Neural progenitor cell (in vitro differentiated cells): ENCODE results near the gene ALDH1A3. TPM values are rescaled to one million over a fixed set of nuclear protein-coding genes. Genes with fewer than 3 reads are reported as not detected.

ENCODE experiments used
- DNase-seq: peaks from one replicate; pipeline ENCODE4 v3.0.0-alpha.2; 2016; ENCODE audit warnings: low spot score
- H2AFZ ChIP-seq: fragments of 200-600 bp; sonication (generic); replicated peaks from 2 replicates; pipeline ENCODE4 v1.6.1; 2016; ENCODE audit warnings: antibody characterized with exemption
- H3F3A ChIP-seq: fragments of 200-600 bp; sonication (generic); 2 replicates; pipeline ENCODE4 v1.6.1; 2016; ENCODE audit warnings: antibody characterized with exemption, low read depth
- H3K27ac ChIP-seq: fragments of 200-600 bp; sonication (generic); 2 replicates; pipeline ENCODE4 v1.5.1; 2016; ENCODE audit warnings: mild to moderate bottlenecking
- H3K27me3 ChIP-seq: fragments of 200-600 bp; sonication (generic); 2 replicates; pipeline ENCODE4 v1.6.1; 2016; ENCODE audit warnings: mild to moderate bottlenecking, moderate library complexity
- H3K36me3 ChIP-seq: fragments of 200-600 bp; sonication (generic); 2 replicates; pipeline ENCODE4 v1.5.1; 2016
- H3K4me1 ChIP-seq: fragments of 200-600 bp; sonication (generic); 2 replicates; pipeline ENCODE4 v1.6.1; 2016; ENCODE audit warnings: mixed run types
- H3K4me2 ChIP-seq: fragments of 200-600 bp; sonication (generic); 2 replicates; pipeline ENCODE4 v1.6.1; 2016
- H3K4me3 ChIP-seq: fragments of 200-600 bp; sonication (generic); 2 replicates; pipeline ENCODE4 v1.5.1; 2016
- H3K79me2 ChIP-seq: fragments of 200-600 bp; sonication (generic); 2 replicates; pipeline ENCODE4 v1.6.1; 2016; ENCODE audit warnings: low read depth
- H3K9ac ChIP-seq: fragments of 200-600 bp; sonication (generic); 2 replicates; pipeline ENCODE4 v1.6.1; 2016
- H3K9me3 ChIP-seq: fragments of 200-600 bp; sonication (generic); 2 replicates; pipeline ENCODE4 v1.5.1; 2016; ENCODE audit warnings: low read depth
- H4K20me1 ChIP-seq: fragments of 200-600 bp; sonication (generic); 2 replicates; pipeline ENCODE4 v1.6.1; 2016; ENCODE audit warnings: low read depth
- H3K27ac Mint-ChIP-seq: 3 replicates; pipeline ENCODE4 v1.8.0; 2021; ENCODE audit warnings: mixed read lengths
- H3K27me3 Mint-ChIP-seq: 2 replicates; pipeline ENCODE4 v1.8.0; 2022; ENCODE audit warnings: low read depth, mild to moderate bottlenecking, inconsistent platforms, moderate library complexity, mixed read lengths; ENCODE audit not compliant: insufficient read depth
- H3K36me3 Mint-ChIP-seq: 3 replicates; pipeline ENCODE4 v1.8.0; 2021; ENCODE audit warnings: mixed read lengths
- H3K4me1 Mint-ChIP-seq: 3 replicates; pipeline ENCODE4 v1.8.0; 2021; ENCODE audit warnings: mixed read lengths
- H3K4me3 Mint-ChIP-seq: 3 replicates; pipeline ENCODE4 v1.8.0; 2021; ENCODE audit warnings: mild to moderate bottlenecking, moderate library complexity, mixed read lengths
- H3K9me3 Mint-ChIP-seq: 3 replicates; pipeline ENCODE4 v1.8.0; 2020; ENCODE audit warnings: mixed read lengths
- EZH2 ChIP-seq: fragments of 200-600 bp; sonication (generic); IDR thresholded peaks from 2 replicates; pipeline ENCODE4 v1.6.1; 2017; ENCODE audit warnings: antibody characterized with exemption, mild to moderate bottlenecking, moderate library complexity
- EZH2phosphoT487 ChIP-seq: fragments of 200-600 bp; sonication (generic); IDR thresholded peaks from 2 replicates; pipeline ENCODE4 v1.6.1; 2017; ENCODE audit warnings: antibody characterized with exemption
- total RNA-seq: library from RNA; depleted of rRNA; stranded (reverse); fragments of >200 nt; gene quantifications from 2 replicates; pipeline ENCODE4 v1.2.3, GENCODE V29; 2015; ENCODE audit warnings: low replicate concordance
- TF ChIP-seq, protein P1 (sequence below): fragments of 200-600 bp; sonication (generic); IDR thresholded peaks from 2 replicates; pipeline ENCODE4 v1.5.1; 2017; ENCODE audit warnings: antibody characterized with exemption, mild to moderate bottlenecking

The ALDH1A3 gene
- total RNA-seq, 1 donor from 2014 or later, result 0.80 TPM

DNA sequence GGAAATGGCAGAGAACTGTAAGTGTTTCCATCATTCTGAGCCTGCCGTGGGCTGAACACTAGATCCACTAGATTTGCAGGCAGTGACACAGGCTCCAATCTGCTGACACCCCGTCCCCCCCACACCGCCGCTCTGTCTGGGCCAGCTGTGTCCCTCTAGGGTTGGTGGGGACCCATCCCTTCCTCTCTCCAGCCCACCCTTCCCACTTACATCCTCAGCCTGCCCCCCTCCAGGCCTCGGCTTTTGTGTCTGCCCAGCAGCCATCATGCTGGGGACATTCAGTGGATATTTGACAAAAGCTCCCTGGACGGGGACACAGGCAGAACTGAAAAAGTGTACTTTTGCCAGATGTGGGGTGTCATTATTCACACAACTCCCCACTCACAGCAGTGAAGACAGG is 28.8 kb downstream of the ALDH1A3 start:
- Histone ChIP-seq H3K27me3 (no peaks in the 10 kb centered on the region), H4K20me1 (no peaks in the 10 kb centered on the region), H3K9ac (no peak overlapping the region), H3K9me3 (no peaks in the 10 kb centered on the region), H3F3A (no peaks in the 10 kb centered on the region), H3K4me1 (no peaks in the 10 kb centered on the region), H3K79me2 (no peaks in the 10 kb centered on the region), H3K27ac (no peak overlapping the region), H3K4me2 (no peak overlapping the region), H3K36me3 (no peaks in the 10 kb centered on the region), H2AFZ (no peak overlapping the region), H3K4me3 (no peak overlapping the region)
- peaks cover 5% of the 10 kb centered on the region for H3K27me3 Mint-ChIP-seq
- TF ChIP-seq EZH2phosphoT487, result no peak
- TF ChIP-seq EZH2, result no peak
- TF ChIP-seq, protein P1, sequence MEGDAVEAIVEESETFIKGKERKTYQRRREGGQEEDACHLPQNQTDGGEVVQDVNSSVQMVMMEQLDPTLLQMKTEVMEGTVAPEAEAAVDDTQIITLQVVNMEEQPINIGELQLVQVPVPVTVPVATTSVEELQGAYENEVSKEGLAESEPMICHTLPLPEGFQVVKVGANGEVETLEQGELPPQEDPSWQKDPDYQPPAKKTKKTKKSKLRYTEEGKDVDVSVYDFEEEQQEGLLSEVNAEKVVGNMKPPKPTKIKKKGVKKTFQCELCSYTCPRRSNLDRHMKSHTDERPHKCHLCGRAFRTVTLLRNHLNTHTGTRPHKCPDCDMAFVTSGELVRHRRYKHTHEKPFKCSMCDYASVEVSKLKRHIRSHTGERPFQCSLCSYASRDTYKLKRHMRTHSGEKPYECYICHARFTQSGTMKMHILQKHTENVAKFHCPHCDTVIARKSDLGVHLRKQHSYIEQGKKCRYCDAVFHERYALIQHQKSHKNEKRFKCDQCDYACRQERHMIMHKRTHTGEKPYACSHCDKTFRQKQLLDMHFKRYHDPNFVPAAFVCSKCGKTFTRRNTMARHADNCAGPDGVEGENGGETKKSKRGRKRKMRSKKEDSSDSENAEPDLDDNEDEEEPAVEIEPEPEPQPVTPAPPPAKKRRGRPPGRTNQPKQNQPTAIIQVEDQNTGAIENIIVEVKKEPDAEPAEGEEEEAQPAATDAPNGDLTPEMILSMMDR, result no peak
- peaks cover 4% of the 10 kb centered on the region for H3K4me1 Mint-ChIP-seq
- H3K9me3 Mint-ChIP-seq, result no peaks in the 10 kb centered on the region
- no peak overlapping the region for H3K4me3 Mint-ChIP-seq
- DNase-seq, result no peak
- no peak overlapping the region for H3K27ac Mint-ChIP-seq
- H3K36me3 Mint-ChIP-seq, result no peaks in the 10 kb centered on the region

DNA sequence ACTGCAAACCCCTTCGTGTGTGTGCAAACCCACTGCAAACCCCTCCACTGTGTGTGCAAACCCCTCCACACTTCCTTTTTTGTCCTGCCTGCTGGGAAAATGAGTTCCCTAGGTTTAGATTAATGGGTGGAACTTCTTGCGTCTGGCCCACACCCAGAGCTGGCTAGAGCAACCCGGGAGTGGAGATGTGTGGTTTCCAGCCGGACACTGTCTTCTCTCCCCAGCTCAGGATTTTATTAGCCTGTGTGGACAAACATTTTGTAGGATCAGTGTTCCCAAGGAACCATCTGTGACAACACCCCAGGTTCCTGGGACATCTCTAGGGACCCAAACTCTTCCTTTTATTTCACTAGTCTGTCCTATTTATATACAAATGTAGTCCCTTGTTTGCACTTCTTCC is 29.9 kb downstream of the ALDH1A3 start:
- H3K4me1 ChIP-seq, result no peaks in the 10 kb centered on the region
- no peaks in the 10 kb centered on the region for H3K36me3 ChIP-seq
- H3K27ac ChIP-seq, result no peak overlapping the region
- H3K4me3 ChIP-seq, result no peak overlapping the region
- no peak for TF ChIP-seq EZH2phosphoT487
- no peak for TF ChIP-seq EZH2
- TF ChIP-seq, protein P1, result no peak
- Mint-ChIP-seq H3K27ac (no peak overlapping the region), H3K4me3 (no peak overlapping the region), H3K27me3 (peaks cover 6% of the 10 kb centered on the region), H3K9me3 (peaks cover 4% of the 10 kb centered on the region), H3K4me1 (peaks cover 4% of the 10 kb centered on the region), H3K36me3 (no peaks in the 10 kb centered on the region)
- DNase-seq, result no peak
- no peak overlapping the region for H2AFZ ChIP-seq
- H3K79me2 ChIP-seq, result no peaks in the 10 kb centered on the region
- no peak overlapping the region for H3K4me2 ChIP-seq
- H4K20me1 ChIP-seq, result no peaks in the 10 kb centered on the region
- H3F3A ChIP-seq, result no peaks in the 10 kb centered on the region
- H3K9me3 ChIP-seq, result no peaks in the 10 kb centered on the region
- H3K9ac ChIP-seq, result no peak overlapping the region
- no peaks in the 10 kb centered on the region for H3K27me3 ChIP-seq

DNA sequence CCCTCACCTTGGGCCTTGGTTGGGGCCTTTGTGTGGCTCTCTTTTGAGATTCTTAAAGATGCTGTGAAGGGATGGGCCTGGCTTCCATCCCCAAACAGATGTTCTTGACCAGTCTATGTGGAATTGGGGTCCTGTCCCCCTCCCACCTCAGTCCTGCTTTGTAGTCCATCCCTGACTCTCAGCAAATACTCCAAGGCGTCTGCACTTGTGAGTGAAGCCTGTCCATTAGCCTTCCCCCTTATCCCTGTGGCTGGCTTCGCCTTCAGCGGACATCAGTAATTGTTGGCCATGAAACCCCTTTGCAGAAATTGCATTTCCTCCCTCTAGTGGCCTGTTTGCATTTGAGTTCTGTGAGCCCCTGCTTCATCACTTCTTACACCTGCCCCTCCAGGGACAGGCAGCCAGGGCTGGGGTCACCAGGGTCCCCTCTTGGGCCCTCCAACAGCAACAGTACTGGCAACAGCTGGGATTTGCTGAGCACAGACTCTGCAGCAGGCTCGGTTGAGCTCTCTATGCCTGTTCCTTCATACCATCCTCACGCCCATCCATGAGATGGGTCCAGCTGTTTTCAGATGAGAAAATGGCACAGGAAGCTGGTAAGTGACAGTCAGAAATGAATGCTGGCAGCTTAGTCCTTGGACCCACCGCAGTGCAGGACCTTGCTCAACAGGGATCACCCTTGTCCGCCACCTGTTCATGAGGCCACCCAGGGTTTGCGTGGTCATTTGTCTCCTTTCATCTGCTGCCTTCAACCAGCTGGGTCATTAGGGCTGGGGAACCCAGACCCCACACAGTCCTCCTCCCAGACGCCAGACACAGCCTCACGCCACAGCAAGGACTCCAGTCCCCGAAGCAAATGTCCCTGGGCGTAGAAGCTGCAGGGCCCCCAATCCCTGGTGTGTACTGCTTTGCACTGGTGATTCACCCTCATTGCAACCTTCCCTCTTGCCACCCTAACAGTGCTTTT is 30.6 kb downstream of the ALDH1A3 start:
- Histone ChIP-seq H3K9ac (no peak overlapping the region), H3K27ac (no peak overlapping the region), H3K79me2 (no peaks in the 10 kb centered on the region), H3F3A (no peaks in the 10 kb centered on the region), H2AFZ (no peak overlapping the region), H3K9me3 (no peaks in the 10 kb centered on the region), H3K4me1 (no peaks in the 10 kb centered on the region), H3K4me3 (no peak overlapping the region), H3K27me3 (no peaks in the 10 kb centered on the region), H3K36me3 (no peaks in the 10 kb centered on the region), H4K20me1 (no peaks in the 10 kb centered on the region), H3K4me2 (no peak overlapping the region)
- Mint-ChIP-seq H3K9me3 (peaks cover 4% of the 10 kb centered on the region), H3K27me3 (peaks cover 10% of the 10 kb centered on the region), H3K27ac (peak overlapping the region; percentile 74), H3K4me1 (peaks cover 4% of the 10 kb centered on the region), H3K36me3 (no peaks in the 10 kb centered on the region), H3K4me3 (no peak overlapping the region)
- TF ChIP-seq, protein P1, result peak; percentile 50
- TF ChIP-seq EZH2 (no peak), EZH2phosphoT487 (no peak)
- peak; percentile 43 for DNase-seq
